ENCODE measurements around the gene CSNK1G1.

- TF ChIP-seq RFX5 (IDR thresholded peaks at IDR 0.05; ENCODE audit: low read depth, low read length) (no peak), POLR2A (IDR thresholded peaks at IDR 0.05; ENCODE audit: low read depth, low read length) (no peak), CTCF (conservative IDR thresholded peaks at IDR 0.05; ENCODE audit: low read depth, low read length) (no peak), CEBPB (IDR thresholded peaks at IDR 0.05; ENCODE audit: low read depth, low read length) (no peak), SMC3 (IDR thresholded peaks at IDR 0.05; ENCODE audit: low read depth, low read length) (no peak), RCOR1 (IDR thresholded peaks at IDR 0.05; ENCODE audit: insufficient replicate concordance, low read length) (no peak)
Measured at GRCh38 chr15:64245405-64245804, 110.6 kb downstream of the CSNK1G1 start.
